Measurements from ENCODE around the gene C5orf52.
"Not testable (repeated sequence)": the region's sequence is repeated elsewhere in the genome, so short reads cannot be mapped to it uniquely, and the experiment has no call there.

The C5orf52 gene

GRCh38 chr5:157677931-157678330 lies 6.6 kb downstream of the C5orf52 start:
- DNase-seq: no peak

DNA sequence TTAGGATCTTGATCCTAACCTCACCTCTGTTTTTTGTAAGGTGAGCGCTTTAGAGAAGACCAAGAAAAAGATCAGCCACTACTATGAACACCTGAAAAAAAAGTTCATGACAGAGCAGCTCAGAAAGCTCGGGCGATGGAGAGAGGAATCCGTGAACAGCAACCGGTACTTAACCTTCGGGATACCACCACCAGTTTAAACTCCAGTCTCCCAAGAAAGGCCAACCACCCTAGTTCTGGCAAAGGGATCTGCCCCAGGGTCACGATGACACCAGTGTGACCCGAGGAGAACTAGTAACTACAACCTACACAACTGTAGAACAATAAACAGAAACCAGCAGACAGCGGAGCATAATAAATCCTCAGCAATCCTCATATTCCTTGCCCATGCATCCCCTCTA lies 8.5 kb downstream of the C5orf52 start:
- no peak for DNase-seq

DNA sequence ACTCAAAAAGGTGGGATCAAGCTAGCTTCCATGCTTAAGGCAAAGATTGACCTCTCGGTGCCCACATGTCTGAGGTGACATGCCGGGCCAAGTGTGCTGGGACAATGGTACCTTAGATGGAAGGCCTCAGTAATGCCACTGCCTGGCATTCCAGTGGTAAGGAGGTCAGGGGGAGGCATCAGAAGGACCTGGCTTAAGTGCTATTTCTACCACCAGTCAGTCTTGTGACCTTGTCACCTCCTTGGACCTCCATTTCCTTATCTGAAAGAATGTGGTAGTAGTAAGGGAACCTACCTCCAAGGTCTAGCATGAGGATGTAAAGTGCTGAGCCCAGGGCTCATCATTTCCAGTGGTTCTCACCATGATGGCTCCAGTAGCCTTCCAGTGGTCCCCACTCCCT lies 8.9 kb downstream of the C5orf52 start:
- no peak for DNase-seq

DNA sequence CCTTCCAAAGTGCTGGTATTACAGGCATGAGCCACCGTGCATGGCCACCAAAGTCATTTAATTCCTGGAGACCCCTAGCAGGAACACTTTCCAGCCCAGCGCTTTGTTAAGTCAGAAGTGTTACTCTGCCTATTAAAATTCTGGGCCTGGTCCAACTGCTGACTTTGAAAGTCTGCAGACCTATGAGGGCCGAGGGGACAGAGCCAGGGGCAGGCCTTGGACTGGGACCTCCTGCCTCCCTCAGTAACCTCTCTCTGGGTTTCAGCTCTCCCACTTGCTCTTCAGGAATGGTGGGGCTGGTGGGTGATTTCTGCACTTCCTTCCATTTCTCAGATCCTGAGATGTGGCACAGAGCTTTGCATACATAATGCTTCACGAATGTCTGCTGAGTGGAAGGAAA lies 9.7 kb downstream of the C5orf52 start:
- DNase-seq: no peak

GRCh38 chr5:157682257-157682656 lies 10.9 kb downstream of the C5orf52 start:
- DNase-seq: no peak

DNA sequence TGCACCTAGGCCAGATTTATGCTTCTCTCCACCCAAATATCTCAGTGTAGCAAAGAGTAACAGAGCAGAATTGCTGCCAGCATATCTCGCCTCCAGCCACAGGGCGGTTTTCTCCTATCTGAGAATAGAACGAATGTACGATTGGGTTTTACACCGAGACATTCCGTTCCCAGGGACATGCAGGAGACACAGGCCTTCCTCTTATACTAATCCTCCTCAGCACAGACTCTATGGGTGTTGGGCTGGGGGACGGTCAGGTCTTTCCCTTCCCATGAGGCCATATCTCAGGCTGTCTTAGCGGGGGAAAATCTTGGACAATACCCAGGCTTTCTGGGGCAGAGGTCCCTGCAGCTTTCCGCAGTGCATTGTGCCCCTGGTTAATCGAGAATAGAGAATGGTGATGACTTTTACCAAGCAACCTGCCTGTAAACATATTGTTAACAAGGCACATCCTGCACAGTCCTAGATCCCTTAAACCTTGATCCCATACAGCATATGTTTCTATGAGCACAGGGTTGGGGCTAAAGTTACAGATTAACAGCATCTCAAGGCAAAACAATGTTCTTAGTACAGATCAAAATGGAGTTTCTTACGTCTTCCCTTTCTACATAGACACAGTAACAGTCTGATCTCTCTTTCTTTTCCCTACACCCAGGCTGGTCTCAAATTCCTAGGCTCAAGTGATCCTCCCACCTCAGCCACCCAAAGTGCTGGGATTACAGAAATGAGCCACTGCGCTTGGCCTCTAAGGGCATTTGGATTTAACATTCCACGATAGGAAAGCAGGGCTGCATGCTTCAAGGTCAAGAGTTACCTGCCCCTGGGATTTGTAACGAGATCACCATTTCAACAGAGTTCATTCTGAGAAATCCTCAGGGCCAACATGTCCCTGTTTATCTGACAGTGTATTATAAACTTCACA lies 15.2 kb downstream of the C5orf52 start:
- not testable (repeated sequence) for DNase-seq

DNA sequence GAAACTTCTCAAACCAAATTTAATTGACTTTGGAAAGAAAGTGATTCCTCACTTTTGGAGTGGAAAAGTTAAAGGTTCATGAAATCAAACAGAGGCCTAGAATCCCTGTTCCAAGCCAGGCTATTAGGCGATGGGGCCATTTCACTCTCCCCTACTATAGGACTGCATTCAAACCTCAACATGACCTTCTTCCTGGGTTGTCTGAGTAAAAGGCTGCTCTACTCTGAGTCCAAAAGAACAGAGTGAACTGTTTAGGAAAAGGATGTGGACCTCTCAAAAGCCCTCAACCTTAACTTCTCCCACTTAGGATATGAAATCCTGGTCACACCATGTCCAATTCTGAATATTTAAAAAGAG lies 15.8 kb downstream of the C5orf52 start:
- DNase-seq: no peak

DNA sequence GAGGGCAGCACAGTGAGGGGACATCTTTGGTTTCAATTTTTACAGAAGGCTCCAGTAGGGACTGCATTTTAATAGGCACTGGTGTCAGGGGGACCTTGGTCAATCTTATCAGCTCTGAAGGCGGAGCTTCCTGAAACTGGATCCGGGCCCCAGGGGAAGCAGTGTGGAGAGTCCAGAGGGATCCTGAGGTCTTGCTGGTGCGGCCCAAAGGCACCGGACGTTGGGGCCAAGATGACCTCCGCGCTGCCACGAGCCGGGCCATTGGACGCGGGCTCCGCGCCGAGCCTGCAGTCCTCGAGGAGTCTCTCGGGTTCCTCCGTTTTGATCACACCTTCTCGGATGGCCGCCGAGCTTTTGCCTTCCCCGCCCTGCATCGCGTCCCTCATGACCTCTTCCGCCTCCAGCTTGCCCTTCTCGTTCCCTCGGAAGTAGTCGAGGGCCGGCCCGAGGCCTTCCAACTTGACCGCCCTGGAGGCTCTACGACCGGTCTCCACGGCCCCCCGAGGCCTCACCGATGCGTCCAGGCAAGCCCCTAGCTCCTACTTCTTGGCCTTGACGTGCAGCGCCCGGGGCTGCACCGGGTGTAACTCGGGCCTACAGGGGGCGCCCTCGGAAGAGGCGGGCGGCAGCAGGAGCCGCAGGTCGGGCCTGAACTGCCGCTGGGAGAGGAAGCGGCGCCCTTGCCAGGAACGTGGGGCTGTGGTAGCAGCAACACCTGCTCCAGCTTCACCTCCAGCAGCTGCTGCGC lies 18.8 kb downstream of the C5orf52 start:
- no peak for DNase-seq

DNA sequence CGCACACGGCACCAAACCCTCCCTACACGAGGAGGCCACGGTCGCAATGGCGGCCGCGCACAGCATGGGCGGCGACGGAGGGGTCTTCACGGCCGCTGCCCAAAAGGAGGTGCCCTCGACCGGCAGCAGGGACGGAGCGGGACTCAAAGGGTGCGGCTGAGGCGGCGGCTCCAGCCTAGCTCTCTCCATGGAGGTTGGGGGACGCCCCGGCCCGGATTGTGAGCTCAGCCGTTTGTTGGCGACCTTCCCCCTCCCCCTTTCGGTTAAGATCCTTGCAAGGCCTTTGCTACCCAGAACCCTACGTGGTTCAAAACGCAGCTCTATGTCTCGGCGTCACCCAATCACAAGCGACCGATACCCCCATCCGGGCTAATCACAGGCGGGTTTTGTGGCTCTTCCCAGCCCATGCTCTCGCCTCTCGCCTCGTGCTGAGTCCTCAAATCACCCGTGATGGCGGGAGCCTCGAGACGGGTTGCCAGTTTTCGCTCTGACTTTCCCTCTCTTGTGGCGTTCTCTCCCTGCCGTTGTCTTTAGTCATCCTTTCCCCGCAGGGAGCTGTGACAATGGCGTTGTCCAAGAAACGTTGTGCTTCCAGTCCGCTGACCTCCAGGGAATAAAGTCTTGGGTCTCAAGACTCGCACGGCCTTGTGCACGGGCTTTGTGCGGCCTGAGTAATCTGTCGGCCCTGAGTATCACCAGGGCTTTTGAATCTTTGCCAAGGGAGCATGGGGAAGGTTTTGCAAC lies 19.5 kb downstream of the C5orf52 start:
- no peak for DNase-seq

DNA sequence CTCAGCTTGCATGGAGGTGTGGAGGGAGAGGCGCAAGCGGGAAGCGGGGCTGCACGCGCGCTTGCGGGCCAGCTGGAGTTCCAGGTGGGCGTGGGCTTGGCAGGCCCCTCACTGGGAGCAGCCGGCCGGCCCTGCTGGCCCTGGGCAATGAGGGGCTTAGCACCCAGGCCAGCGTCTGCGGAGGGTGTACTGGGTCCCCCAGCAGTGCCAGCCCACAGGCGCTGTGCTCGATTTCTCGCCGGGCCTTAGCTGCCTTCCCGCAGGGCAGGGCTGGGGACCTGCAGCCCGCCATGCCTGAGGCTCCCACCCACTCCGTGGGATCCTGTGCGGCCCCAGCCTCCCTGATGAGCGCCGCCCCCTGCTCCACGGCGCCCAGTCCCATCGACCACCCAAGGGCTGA lies 22.5 kb downstream of the C5orf52 start:
- not testable (repeated sequence) for DNase-seq

DNA sequence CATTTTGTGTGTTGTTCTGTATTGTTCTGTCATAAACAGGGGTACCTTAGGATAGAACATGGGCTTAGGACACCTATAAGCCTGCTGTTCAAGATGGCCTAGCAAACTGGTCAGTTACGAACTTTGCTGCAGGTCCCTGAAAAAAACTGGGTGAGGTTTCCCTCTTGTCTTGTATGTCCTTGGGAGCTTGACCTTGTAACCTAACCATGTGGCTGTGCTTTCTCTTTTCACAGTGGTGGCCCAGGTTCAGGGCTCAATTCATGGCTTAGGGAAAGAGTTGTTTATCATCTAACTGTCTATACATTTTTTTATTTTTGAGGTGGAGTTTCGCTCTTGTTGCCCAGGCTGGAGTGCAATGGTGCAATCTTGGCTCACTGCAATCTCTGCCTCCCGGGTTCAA lies 24.8 kb downstream of the C5orf52 start:
- DNase-seq: not testable (repeated sequence)

- not testable (repeated sequence) for DNase-seq
Measured at GRCh38 chr5:157698674-157699073, 27.3 kb downstream of the C5orf52 start.

DNA sequence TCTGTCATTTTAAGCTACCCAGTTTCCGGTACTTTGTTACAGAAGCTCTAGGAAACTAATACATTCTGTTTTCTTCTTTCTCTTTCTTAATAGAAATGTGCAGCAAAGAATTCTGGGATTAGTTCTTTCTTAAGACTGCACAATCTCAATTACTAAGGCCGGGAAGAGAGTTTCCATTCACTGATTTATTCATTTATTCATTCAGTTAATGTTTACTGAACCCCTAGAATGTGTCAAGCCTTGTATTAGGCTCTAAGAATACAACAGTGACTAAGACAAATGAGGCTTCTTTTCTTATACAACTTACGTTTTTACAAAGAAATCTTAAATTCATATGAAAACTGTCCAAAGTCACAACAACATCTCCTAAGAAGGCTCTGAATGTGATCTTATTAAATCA lies 32.4 kb downstream of the C5orf52 start:
- no peak for DNase-seq

DNA sequence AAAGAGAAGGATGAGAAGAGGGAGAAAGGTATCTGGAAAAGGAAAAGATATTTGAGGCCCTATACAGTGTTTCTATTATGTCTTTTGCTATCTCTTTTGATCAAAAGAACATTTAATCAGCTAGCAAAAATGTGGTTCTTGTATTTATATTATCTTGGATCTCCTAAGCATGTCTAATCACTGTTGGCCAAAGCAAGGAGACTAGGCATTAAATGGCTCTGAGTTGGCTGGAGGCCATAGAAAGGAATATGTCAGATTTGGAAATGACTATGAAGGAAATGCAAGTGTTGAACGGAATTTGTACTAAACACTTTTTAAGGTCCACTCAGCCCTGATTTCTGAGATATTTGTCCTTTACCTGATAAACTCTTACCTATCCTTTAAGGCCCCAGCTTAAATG lies 37.5 kb downstream of the C5orf52 start:
- DNase-seq: no peak

DNA sequence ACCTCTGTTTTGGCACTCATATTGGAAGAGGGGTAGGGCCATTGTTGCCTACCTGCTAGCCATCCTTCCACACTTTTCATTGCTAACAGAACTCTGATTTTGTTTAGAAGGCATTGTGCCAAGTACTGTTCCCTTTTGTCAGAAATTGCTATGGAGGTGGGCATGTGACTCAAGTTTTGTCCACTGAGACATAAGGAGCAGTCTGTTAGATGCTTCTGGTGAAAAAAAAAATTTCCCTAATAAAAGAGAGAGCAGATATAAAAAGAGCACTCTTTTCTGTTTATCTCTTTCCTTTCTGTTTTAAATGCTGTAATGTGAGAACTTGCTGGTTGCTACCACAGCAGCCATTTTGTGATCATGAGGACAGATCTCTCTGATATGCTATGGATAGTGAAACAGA lies 38.0 kb downstream of the C5orf52 start:
- no peak for DNase-seq

DNA sequence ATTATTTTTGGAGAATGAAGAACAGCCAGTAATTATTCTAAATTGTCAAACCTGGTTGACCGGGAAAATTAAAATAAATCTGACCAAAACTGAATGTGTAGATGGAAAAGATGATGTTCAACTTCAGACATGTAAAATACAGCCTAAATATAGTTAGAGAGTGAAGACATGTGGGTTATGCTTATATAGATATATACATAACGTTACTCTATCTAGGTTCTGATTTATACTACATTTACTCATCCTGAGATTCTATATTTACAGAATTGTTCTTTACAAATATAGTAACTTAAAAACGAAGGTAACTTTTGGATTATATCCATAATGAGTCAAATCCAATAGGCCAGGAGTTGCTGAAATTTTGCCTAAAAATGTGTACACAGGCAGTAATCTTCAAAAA lies 39.1 kb downstream of the C5orf52 start:
- no peak for DNase-seq

GRCh38 chr5:157710882-157711281 lies 39.5 kb downstream of the C5orf52 start:
- no peak for DNase-seq

DNA sequence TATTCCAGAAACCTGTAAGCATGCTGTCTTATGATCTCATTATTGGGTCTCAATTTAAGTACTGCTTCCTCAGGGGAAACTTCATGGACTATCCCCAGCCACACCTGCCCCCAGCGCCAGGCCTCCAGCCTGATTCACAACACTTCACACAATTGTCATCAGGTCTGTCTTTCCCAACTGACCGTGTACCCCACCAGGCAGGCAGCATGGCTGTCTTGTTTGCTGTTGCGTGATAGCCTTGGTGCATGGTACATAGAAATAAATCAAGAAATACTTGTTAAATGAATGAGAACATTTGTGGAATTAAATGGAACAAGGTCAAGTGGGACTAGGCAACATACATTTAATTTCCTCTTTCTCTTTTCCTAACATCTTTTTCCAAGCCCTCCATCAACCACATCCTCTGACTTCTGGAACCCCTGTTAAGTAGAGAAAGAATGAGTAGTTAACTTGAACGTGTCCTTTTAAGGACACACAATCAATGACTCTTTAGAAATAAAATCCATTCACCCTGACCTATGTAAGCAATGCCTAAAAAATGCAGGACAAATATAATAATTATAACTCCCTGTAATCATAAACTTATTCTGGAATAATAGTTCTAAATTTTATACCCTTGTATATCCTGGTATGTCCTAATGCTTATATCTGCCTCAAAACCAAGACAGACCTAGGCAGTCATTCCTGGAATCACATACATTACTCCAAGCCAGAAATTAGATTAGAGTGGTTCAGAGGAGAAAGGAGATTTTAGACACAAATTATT lies 42.7 kb downstream of the C5orf52 start:
- peak in 1 of 51 donors; percentile 3 for DNase-seq

- no peak for DNase-seq
Measured at GRCh38 chr5:157714596-157714864, 43.2 kb downstream of the C5orf52 start.

GRCh38 chr5:157718519-157718918 lies 47.2 kb downstream of the C5orf52 start:
- DNase-seq: peak in 23 of 51 donors; percentile 2 to 74 (median 14)

DNA sequence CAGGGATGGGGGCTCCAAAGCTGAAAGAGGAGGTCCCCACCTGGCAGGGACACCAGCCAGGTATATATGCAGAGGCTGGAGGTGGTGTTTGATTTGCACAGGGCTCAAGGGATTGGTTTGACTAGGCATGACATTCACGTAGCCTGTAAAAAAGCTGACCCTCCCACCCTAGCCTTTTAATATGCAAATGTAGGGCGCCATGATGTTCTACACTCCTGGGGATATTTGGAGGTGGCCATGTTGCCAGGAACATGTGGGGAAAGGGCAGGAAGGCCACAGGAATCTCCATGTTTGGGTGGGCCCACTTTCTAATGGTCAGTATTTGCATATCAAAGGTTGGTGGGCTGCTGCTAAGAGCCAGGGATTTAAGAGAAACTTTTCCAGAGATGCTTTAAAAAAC lies 47.9 kb downstream of the C5orf52 start:
- no peak for DNase-seq

DNA sequence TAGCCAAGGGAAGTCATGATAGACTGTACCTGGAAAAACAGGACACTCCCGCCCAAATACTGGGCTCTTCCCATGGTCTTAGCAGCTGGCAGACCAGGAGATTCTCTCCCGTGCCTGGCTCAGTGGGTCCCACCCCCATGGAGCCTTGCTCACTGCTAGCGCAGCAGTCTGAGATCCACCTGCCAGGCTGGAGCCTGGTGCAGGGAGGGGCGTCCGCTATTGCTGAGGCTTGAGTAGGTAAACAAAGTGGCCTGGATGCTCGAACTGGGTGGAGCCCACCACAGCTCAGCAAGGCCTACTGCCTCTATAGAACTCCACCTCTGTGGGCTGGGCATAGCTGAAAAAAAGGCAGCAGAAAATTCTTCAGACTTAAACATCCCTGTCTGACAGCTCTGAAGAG lies 49.8 kb downstream of the C5orf52 start:
- DNase-seq: no peak

Data from hypothalamus (tissue), 51 donors.